NB4 (cell line): ENCODE measurements around the gene TMEM59L.

Source experiments
- DNase-seq: peaks from one replicate; pipeline ENCODE4 v3.0.0; 2010; ENCODE audit warnings: low read depth
- H3K4me3 ChIP-seq: one replicate; pipeline ENCODE4 v1.5.1; 2011; ENCODE audit warnings: mild to moderate bottlenecking, low read depth, low read length, moderate library complexity
- MAX ChIP-seq: IDR thresholded peaks from 2 replicates; pipeline ENCODE4 v1.6.1; 2011; ENCODE audit warnings: low read depth, low read length
- MYC ChIP-seq: IDR thresholded peaks from 2 replicates; pipeline ENCODE4 v1.6.1; 2011; ENCODE audit warnings: low read depth, low read length
- POLR2A ChIP-seq: IDR thresholded peaks from 2 replicates; pipeline ENCODE4 v1.6.1; 2011; ENCODE audit warnings: mild to moderate bottlenecking; ENCODE audit not compliant: insufficient read length; ENCODE audit errors: extremely low read depth
- TF ChIP-seq, protein P1 (sequence below): IDR thresholded peaks from one replicate; pipeline ENCODE4 v1.5.1; 2012; ENCODE audit warnings: low read depth, low read length

The TMEM59L gene

DNA sequence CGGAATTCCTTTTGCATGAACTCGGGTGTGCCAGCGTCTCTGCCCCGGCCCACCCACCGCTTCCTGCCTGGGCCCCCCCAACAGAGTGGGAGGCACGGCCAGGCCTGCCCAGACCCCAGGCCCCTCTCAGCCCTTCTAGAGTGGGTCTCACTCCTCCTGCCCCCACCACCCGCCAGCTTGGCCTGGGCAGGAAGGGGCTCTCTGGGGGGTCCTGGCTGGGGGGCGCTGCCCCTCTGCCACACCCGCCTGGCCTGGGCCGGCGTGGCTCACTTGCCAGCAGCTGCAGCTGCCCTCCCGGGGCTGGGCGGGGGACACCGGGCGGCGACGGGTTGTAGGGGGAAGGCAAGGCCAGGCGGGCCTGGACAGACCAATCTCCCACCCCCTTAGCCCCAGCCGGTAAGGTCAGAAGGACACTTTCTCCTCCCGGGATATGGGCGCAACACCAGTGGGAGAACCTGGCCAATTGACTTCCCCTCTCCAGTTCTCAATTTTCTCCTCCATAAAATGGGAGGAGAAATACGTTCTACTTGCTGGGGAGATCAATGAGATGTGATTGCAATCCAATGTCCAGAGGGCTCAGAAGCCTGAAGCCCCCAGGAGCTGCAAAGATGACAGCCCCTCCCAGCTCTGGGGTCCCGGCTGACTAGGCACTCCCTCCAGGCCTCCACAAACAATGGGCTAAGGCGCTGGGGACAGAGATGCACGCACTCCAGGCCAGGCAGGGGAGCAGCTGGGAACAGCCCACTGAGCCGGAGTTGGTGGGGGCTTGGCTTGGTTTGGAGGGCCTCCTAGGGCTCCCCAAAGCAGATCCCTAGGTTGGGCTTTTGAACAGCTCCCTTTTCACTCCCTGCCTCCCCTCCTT is 8.5 kb upstream of the TMEM59L start:
- H3K4me3 ChIP-seq: no peak overlapping the region
- DNase-seq: no peak
- TF ChIP-seq, protein P1, sequence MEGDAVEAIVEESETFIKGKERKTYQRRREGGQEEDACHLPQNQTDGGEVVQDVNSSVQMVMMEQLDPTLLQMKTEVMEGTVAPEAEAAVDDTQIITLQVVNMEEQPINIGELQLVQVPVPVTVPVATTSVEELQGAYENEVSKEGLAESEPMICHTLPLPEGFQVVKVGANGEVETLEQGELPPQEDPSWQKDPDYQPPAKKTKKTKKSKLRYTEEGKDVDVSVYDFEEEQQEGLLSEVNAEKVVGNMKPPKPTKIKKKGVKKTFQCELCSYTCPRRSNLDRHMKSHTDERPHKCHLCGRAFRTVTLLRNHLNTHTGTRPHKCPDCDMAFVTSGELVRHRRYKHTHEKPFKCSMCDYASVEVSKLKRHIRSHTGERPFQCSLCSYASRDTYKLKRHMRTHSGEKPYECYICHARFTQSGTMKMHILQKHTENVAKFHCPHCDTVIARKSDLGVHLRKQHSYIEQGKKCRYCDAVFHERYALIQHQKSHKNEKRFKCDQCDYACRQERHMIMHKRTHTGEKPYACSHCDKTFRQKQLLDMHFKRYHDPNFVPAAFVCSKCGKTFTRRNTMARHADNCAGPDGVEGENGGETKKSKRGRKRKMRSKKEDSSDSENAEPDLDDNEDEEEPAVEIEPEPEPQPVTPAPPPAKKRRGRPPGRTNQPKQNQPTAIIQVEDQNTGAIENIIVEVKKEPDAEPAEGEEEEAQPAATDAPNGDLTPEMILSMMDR: no peak
- no peak for TF ChIP-seq POLR2A
- TF ChIP-seq MAX: no peak
- TF ChIP-seq MYC: no peak

DNA sequence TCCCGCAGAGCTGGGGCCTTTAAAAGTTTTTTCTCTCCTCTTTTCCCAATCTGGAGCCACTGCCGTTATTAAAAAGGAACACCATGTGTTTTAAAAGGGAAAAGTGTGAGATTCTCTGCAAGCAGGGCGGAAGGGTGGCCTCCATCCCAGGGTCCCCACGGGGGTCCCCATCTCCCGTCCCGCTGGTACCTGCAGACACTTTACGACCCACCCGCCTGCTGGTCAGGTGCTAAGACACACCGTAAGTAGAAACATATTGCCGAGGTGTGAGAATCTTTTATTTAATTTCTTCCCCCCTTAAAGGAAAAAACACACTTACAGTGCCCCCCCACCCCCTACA is 7.9 kb upstream of the TMEM59L start:
- no peak overlapping the region for H3K4me3 ChIP-seq
- no peak for DNase-seq
- TF ChIP-seq MYC (no peak), MAX (no peak), POLR2A (no peak)
- TF ChIP-seq, protein P1: no peak

- no peak overlapping the region for H3K4me3 ChIP-seq
- DNase-seq: no peak
- no peak for TF ChIP-seq POLR2A
- TF ChIP-seq, protein P1: no peak
- TF ChIP-seq MYC: no peak
- no peak for TF ChIP-seq MAX
Measured at GRCh38 chr19:18605196-18605545, 7.5 kb upstream of the TMEM59L start.

- TF ChIP-seq MAX (no peak), MYC (no peak), POLR2A (no peak)
- TF ChIP-seq, protein P1: no peak
- DNase-seq: no peak
- H3K4me3 ChIP-seq: no peak overlapping the region
Measured at GRCh38 chr19:18605546-18606280, 7.0 kb upstream of the TMEM59L start.

GRCh38 chr19:18606281-18607225 is 6.1 kb upstream of the TMEM59L start, which contains the start of gene CRLF1:
TSS of gene CRLF1 (minus strand) at chr19:18606799. CDS start at chr19:18606656, 143 bp downstream.
- TF ChIP-seq, protein P1: no peak
- TF ChIP-seq POLR2A (no peak), MYC (no peak)
- no peak for DNase-seq
- no peak within 1 kb of the TSS for H3K4me3 ChIP-seq
